CD14-positive monocyte (primary cell): ENCODE data around the gene LRBA. TPM values are rescaled to one million over a fixed set of nuclear protein-coding genes. Genes with fewer than 3 reads are reported as not detected.

Source experiments
- DNase-seq, 3 donors: peaks; one replicate each; pipeline ENCODE4 v3.0.0-alpha.2; 2011 to 2022
- H2AFZ ChIP-seq: 2 replicates; pipeline ENCODE4 v1.6.0; 2012; ENCODE audit warnings: mild to moderate bottlenecking, low read depth, low read length, inconsistent platforms; ENCODE audit not compliant: insufficient read depth, poor library complexity, severe bottlenecking
- H3K27ac ChIP-seq, 2 donors: 1 replicate in 1 of 2; 2 replicates in 1 of 2; pipeline ENCODE4 v1.5.1; 2012 to 2013; ENCODE audit warnings: low read length in 2 of 2, control low read depth in 1 of 2, inconsistent platforms in 1 of 2, low read depth in 1 of 2, mild to moderate bottlenecking in 1 of 2
- H3K27me3 ChIP-seq, 2 donors: one replicate each; pipeline versions ENCODE4 v1.6.0 to v1.6.1; 2011 to 2013; ENCODE audit warnings: low read length in 2 of 2; ENCODE audit not compliant: control insufficient read depth in 2 of 2, insufficient read depth in 2 of 2
- H3K36me3 ChIP-seq, 2 donors: replicated peaks in 1 of 2; 1 replicate in 1 of 2; 2 replicates in 1 of 2; pipeline versions ENCODE4 v1.5.1 to v1.6.1; 2012 to 2013; ENCODE audit warnings: low read length in 2 of 2, control low read depth in 1 of 2, inconsistent platforms in 1 of 2, mild to moderate bottlenecking in 1 of 2; ENCODE audit not compliant: insufficient read depth in 2 of 2, control insufficient read depth in 1 of 2
- H3K4me1 ChIP-seq, 2 donors: 1 replicate in 1 of 2; 2 replicates in 1 of 2; pipeline versions ENCODE4 v1.5.1 to v1.6.1; 2012 to 2013; ENCODE audit warnings: low read length in 2 of 2, control low read depth in 1 of 2, inconsistent platforms in 1 of 2, mild to moderate bottlenecking in 1 of 2, moderate library complexity in 1 of 2; ENCODE audit not compliant: insufficient read depth in 2 of 2, control insufficient read depth in 1 of 2
- H3K4me2 ChIP-seq: replicated peaks from 2 replicates; pipeline ENCODE3; 2012; ENCODE audit warnings: low read length, moderate library complexity, mild to moderate bottlenecking; ENCODE audit not compliant: poor library complexity, severe bottlenecking; ENCODE audit errors: extremely low read depth
- H3K4me3 ChIP-seq, 3 experiments: fragments of 200-600 bp in 1 of 3; sonication (generic) in 1 of 3; replicated peaks in 1 of 3; 1 replicate in 2 of 3; 2 replicates in 1 of 3; pipeline ENCODE4 v1.5.1; 2011 to 2013; ENCODE audit warnings: low read length in 3 of 3, mild to moderate bottlenecking in 3 of 3, control low read depth in 2 of 3, low read depth in 2 of 3, inconsistent platforms in 1 of 3, moderate library complexity in 1 of 3
- H3K79me2 ChIP-seq: 2 replicates; pipeline ENCODE4 v1.6.0; 2012; ENCODE audit warnings: mild to moderate bottlenecking, control low read depth, inconsistent platforms, low read length, moderate library complexity; ENCODE audit not compliant: insufficient read depth
- H3K9ac ChIP-seq: 2 replicates; pipeline ENCODE4 v1.6.0; 2017; ENCODE audit warnings: low read length, mild to moderate bottlenecking; ENCODE audit not compliant: insufficient read depth, poor library complexity, severe bottlenecking
- H3K9me3 ChIP-seq, 2 donors: replicated peaks in 1 of 2; 1 replicate in 1 of 2; 2 replicates in 1 of 2; pipeline versions ENCODE4 v1.5.1 to v1.6.1; 2012 to 2013; ENCODE audit warnings: low read length in 2 of 2, control low read depth in 1 of 2; ENCODE audit not compliant: control insufficient read depth in 1 of 2, insufficient read depth in 1 of 2
- H4K20me1 ChIP-seq: 2 replicates; pipeline ENCODE4 v1.6.0; 2012; ENCODE audit warnings: mild to moderate bottlenecking, low read length, control low read depth, moderate library complexity; ENCODE audit not compliant: insufficient read depth
- H3K27ac Mint-ChIP-seq, 7 donors: one replicate each; pipeline ENCODE4 v1.8.0; 2020; ENCODE audit warnings: mild to moderate bottlenecking in 7 of 7, mixed read lengths in 7 of 7, moderate library complexity in 6 of 7, inconsistent platforms in 2 of 7
- H3K27me3 Mint-ChIP-seq, 3 donors: one replicate each; pipeline ENCODE4 v1.8.0; 2021 to 2022; ENCODE audit warnings: low read depth in 3 of 3, mild to moderate bottlenecking in 3 of 3, mixed read lengths in 3 of 3, moderate library complexity in 3 of 3, inconsistent platforms in 1 of 3
- H3K36me3 Mint-ChIP-seq, 2 donors: one replicate each; pipeline ENCODE4 v1.8.0; 2020; ENCODE audit warnings: mixed read lengths in 2 of 2, inconsistent platforms in 1 of 2, mild to moderate bottlenecking in 1 of 2
- H3K4me1 Mint-ChIP-seq: one replicate; pipeline ENCODE4 v1.8.0; 2020; ENCODE audit warnings: mild to moderate bottlenecking, mixed read lengths
- H3K4me3 Mint-ChIP-seq, 2 donors: one replicate each; pipeline ENCODE4 v1.8.0; 2020; ENCODE audit warnings: mild to moderate bottlenecking in 2 of 2, mixed read lengths in 2 of 2, moderate library complexity in 1 of 2
- H3K9me3 Mint-ChIP-seq, 7 donors: one replicate each; pipeline ENCODE4 v1.8.0; 2020 to 2022; ENCODE audit warnings: mixed read lengths in 7 of 7, mild to moderate bottlenecking in 6 of 7, moderate library complexity in 6 of 7, inconsistent platforms in 2 of 7
- WGBS: methylation state at CpG from one replicate; pipeline ENCODE4 v1.1.5; 2013; ENCODE audit warnings: missing lambda C conversion rate; ENCODE audit not compliant: insufficient coverage; 5-methylcytosine and 5-hydroxymethylcytosine counted together
- intact Hi-C, 2 donors: fragments of 100-400 bp; cut with micrococcal nuclease; formaldehyde crosslinking; loops; one replicate each; pipeline versions ENCODE4 v1.15.0 to v1.15.1; 2023
- polyA plus RNA-seq, 3 donors: library from polyadenylated mRNA; depleted of rRNA in 1 of 3; unstranded in 2 of 3; stranded (reverse) in 1 of 3; fragments of 300-500 nt in 2 of 3; fragments of >200 nt in 1 of 3; fragmentation: Illumina TruSeq in 2 of 3; gene quantifications; 1 replicate in 2 of 3; 2 replicates in 1 of 3; pipeline ENCODE4 v1.2.3, GENCODE V29; 2012 to 2021
- TF ChIP-seq, protein P1 (sequence below): fragments of 200-600 bp; IDR thresholded peaks from one replicate; pipeline ENCODE4 v1.8.0; 2022; ENCODE audit warnings: antibody characterized with exemption, mild to moderate bottlenecking

LRBA gene
- polyA plus RNA-seq, 3 donors: 1.5 to 5.5 (median 4.4) TPM

DNA sequence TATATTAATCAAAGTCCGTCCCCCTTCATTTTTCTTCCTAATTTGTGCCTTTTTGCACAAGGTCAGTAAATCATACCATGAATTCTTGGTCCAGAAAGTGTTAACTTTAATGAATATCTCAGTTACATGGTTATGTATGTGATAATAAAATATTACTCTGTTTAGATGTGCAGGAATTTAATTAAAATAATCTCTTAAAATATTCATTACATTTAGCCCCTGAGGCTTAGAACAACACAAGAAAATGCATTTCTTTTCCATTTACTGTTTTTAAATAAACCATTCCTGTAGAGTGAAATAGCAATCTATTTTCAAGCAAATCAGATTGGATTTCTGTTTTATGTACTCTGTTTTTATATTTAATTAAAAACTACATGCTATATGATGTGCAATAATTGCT lies 415.5 kb downstream of the LRBA start:
- H4K20me1 ChIP-seq: no peaks in the 10 kb centered on the region
- no peaks in the 10 kb centered on the region for H3K27me3 ChIP-seq
- no peak overlapping the region for H2AFZ ChIP-seq
- no peaks in the 10 kb centered on the region for H3K79me2 ChIP-seq
- H3K36me3 Mint-ChIP-seq: peaks cover 4% of the 10 kb centered on the region in 2 donors
- H3K4me3 ChIP-seq: no peak overlapping the region
- intact Hi-C loops: no loop called here
- no peak overlapping the region for H3K27ac Mint-ChIP-seq
- no peaks in the 10 kb centered on the region for H3K4me1 Mint-ChIP-seq
- TF ChIP-seq, protein P1, sequence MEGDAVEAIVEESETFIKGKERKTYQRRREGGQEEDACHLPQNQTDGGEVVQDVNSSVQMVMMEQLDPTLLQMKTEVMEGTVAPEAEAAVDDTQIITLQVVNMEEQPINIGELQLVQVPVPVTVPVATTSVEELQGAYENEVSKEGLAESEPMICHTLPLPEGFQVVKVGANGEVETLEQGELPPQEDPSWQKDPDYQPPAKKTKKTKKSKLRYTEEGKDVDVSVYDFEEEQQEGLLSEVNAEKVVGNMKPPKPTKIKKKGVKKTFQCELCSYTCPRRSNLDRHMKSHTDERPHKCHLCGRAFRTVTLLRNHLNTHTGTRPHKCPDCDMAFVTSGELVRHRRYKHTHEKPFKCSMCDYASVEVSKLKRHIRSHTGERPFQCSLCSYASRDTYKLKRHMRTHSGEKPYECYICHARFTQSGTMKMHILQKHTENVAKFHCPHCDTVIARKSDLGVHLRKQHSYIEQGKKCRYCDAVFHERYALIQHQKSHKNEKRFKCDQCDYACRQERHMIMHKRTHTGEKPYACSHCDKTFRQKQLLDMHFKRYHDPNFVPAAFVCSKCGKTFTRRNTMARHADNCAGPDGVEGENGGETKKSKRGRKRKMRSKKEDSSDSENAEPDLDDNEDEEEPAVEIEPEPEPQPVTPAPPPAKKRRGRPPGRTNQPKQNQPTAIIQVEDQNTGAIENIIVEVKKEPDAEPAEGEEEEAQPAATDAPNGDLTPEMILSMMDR: no peak
- no peak overlapping the region for H3K9ac ChIP-seq
- no peaks in the 10 kb centered on the region for H3K36me3 ChIP-seq
- H3K9me3 Mint-ChIP-seq: no peaks in the 10 kb centered on the region
- no peak overlapping the region for H3K4me2 ChIP-seq
- no peaks in the 10 kb centered on the region for H3K27me3 Mint-ChIP-seq
- DNase-seq: no peak
- no CpG with 5 or more reads among the region's 1 CpG for WGBS
- no peaks in the 10 kb centered on the region for H3K9me3 ChIP-seq
- H3K4me3 Mint-ChIP-seq: no peak overlapping the region
- no peaks in the 10 kb centered on the region for H3K4me1 ChIP-seq
- no peak overlapping the region for H3K27ac ChIP-seq

DNA sequence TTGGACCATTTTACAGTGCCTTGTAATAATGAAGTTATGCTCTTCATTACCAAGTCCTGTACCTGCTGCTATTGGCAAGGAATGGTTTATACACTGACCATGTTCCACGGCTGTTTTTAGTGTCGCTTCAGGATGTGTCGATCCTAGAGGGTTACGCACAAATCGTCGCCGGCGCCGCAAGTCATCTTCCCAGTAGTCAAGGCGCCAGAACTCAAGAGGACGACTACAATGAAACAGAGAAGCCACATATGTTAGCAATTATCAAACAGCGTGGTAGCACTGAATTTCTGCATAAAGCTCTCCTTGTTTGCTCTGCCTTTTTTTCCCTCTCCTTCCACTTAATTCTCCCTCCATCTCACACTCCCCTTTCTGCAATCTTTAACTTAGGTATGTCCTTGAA lies 416.2 kb downstream of the LRBA start:
- Mint-ChIP-seq H3K4me1 (no peaks in the 10 kb centered on the region), H3K27ac (no peak overlapping the region), H3K9me3 (no peaks in the 10 kb centered on the region), H3K27me3 (no peaks in the 10 kb centered on the region), H3K36me3 (peaks cover 4% of the 10 kb centered on the region in 2 donors), H3K4me3 (no peak overlapping the region)
- TF ChIP-seq, protein P1: no peak
- Histone ChIP-seq H3K27ac (no peak overlapping the region), H3K27me3 (no peaks in the 10 kb centered on the region), H3K4me2 (no peak overlapping the region), H3K4me3 (no peak overlapping the region), H3K79me2 (no peaks in the 10 kb centered on the region), H3K4me1 (no peaks in the 10 kb centered on the region), H3K36me3 (no peaks in the 10 kb centered on the region), H4K20me1 (no peaks in the 10 kb centered on the region), H3K9me3 (no peaks in the 10 kb centered on the region), H2AFZ (no peak overlapping the region), H3K9ac (no peak overlapping the region)
- DNase-seq: no peak
- intact Hi-C loops: no loop called here
- WGBS: 98% methylated on average over 12 of the region's 12 CpGs
